ENCODE data around the gene VPS33B.

DNA sequence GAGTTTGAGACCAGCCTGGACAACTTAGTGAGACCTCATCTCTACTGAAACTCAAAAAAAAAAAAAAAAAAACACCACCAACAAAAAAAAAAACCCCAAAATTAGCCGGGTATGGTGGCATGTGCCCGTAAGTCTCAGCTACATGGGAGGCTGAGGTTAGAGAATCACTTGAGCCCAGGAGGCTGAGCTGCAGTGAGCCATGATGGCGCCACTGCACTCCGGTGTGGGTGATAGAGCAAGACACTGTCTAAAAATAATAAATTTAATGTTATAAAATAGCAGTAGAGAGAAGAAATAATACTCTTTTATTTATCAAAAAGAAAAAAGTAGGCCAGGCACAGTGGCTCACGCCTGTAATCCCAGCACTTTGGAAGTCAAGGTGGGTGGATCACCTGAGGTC lies 50.3 kb downstream of the VPS33B start:
- TF ChIP-seq, protein P1, sequence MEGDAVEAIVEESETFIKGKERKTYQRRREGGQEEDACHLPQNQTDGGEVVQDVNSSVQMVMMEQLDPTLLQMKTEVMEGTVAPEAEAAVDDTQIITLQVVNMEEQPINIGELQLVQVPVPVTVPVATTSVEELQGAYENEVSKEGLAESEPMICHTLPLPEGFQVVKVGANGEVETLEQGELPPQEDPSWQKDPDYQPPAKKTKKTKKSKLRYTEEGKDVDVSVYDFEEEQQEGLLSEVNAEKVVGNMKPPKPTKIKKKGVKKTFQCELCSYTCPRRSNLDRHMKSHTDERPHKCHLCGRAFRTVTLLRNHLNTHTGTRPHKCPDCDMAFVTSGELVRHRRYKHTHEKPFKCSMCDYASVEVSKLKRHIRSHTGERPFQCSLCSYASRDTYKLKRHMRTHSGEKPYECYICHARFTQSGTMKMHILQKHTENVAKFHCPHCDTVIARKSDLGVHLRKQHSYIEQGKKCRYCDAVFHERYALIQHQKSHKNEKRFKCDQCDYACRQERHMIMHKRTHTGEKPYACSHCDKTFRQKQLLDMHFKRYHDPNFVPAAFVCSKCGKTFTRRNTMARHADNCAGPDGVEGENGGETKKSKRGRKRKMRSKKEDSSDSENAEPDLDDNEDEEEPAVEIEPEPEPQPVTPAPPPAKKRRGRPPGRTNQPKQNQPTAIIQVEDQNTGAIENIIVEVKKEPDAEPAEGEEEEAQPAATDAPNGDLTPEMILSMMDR (IDR thresholded peaks at IDR 0.05), result no peak
- no peak for TF ChIP-seq POLR2A (IDR thresholded peaks at IDR 0.05; ENCODE audit: low read depth)
- no peak for TF ChIP-seq EP300 (IDR thresholded peaks at IDR 0.05)
- no peak for TF ChIP-seq POLR2AphosphoS5 (IDR thresholded peaks at IDR 0.05)
